ENCODE measurements around the gene RBP2. TPM values are rescaled to one million over a fixed set of nuclear protein-coding genes. Genes with fewer than 3 reads are reported as not detected.
A peak's percentile ranks its signal among the peaks of the same experiment; 100 is the strongest.

Gene RBP2
- total and polyA plus RNA-seq, 2 donors = not detected

DNA sequence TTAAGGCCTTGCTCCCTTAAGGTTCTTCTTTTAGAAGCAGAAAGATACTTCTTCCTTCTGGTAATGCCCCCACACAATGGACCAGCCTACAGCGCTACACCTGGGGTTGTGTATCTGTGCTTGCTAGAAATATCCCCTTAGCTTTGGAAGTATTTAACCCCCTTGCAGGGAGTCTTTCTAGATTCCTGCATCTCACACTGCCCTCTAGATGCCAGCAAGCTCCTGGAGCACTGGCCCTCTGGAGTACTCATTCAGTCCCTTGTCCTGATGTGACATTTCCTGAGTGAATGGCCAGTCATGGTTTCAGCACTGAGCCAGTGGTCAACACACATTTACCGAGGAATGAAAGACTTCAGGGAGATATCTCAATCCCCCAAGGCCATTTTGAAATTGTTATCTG is 30.4 kb upstream of the RBP2 start:
- Histone ChIP-seq H3K27ac (ENCODE audit: low read depth) (no peak overlapping the region), H3K4me1 (ENCODE audit: insufficient read depth) (no peaks in the 10 kb centered on the region), H3K4me3 (ENCODE audit: low read depth, low read length) (no peak overlapping the region), H3K36me3 (ENCODE audit: insufficient read depth) (no peaks in the 10 kb centered on the region)
- WGBS = 44% methylated on average over 2 of the region's 2 CpGs
- no peak for DNase-seq (ENCODE audit: extremely low spot score)

- no peaks in the 10 kb centered on the region for H3K4me1 ChIP-seq (ENCODE audit: insufficient read depth)
- WGBS = 85% methylated on average over 2 of the region's 2 CpGs
- no peak overlapping the region for H3K4me3 ChIP-seq (ENCODE audit: low read depth, low read length)
- H3K27ac ChIP-seq (ENCODE audit: low read depth) = no peak overlapping the region
- DNase-seq (ENCODE audit: extremely low spot score) = no peak
- H3K36me3 ChIP-seq (ENCODE audit: insufficient read depth) = no peaks in the 10 kb centered on the region
Measured at GRCh38 chr3:139505829-139506386, 29.6 kb upstream of the RBP2 start.

GRCh38 chr3:139499536-139499935 is 23.2 kb upstream of the RBP2 start:
- no peak overlapping the region for H3K4me3 ChIP-seq (ENCODE audit: low read depth, low read length)
- H3K27ac ChIP-seq (ENCODE audit: low read depth) = no peak overlapping the region
- no peaks in the 10 kb centered on the region for H3K4me1 ChIP-seq (ENCODE audit: insufficient read depth)
- WGBS = 66% methylated on average over 2 of the region's 2 CpGs
- DNase-seq (ENCODE audit: extremely low spot score) = no peak
- no peaks in the 10 kb centered on the region for H3K36me3 ChIP-seq (ENCODE audit: insufficient read depth)

DNA sequence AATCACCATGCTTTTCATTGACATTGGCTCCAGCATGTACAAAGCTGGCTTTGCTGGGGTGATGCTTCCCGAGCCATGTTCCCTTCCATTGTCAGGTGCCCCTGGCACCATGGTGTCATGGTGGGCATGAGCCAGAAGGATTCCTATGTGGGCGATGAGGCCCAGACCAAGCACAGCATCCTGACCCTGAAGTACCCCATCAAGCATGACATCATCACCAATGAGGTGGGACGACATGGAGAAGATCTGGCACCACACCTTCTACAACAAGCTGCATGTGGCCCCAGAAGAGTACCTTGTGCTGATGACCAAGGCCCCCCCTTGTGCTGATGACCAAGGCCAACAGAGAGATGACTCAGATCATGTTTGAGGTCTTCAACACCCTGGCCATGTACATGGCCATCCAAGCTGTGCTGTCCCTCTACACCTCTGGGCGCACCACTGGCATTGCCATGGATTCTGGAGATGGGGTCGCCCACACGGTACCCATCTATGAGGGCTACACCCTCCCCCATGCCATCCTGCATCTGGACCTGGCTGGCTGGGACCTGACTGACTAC is 17.6 kb upstream of the RBP2 start:
- DNase-seq (ENCODE audit: extremely low spot score) = no peak
- WGBS = 91% methylated on average over 6 of the region's 6 CpGs
- Histone ChIP-seq H3K36me3 (ENCODE audit: insufficient read depth) (no peaks in the 10 kb centered on the region), H3K27ac (ENCODE audit: low read depth) (no peak overlapping the region), H3K4me3 (ENCODE audit: low read depth, low read length) (no peak overlapping the region), H3K4me1 (ENCODE audit: insufficient read depth) (no peaks in the 10 kb centered on the region)

DNA sequence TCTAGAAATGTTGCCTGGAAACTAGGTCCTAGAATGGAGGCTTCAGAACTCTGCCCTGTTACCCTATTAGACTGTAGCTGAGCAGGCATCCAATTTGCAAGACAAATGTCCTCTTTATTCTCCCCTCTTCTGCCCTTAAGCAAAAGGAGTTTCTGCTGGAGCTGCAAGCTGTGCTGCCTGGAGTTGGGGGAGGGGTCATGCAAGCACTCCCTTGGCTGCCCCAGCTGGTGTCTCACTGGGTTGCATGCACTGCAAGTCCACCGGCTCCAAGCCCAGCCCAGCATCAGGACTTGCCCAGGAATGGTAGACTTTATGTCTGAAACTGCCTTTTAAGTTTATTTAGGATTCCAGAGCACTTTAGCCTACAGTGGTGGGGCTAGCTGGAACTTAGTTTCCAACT is 15.7 kb upstream of the RBP2 start:
- Histone ChIP-seq H3K36me3 (ENCODE audit: insufficient read depth) (no peaks in the 10 kb centered on the region), H3K4me3 (ENCODE audit: low read depth, low read length) (no peak overlapping the region), H3K27ac (ENCODE audit: low read depth) (no peak overlapping the region), H3K4me1 (ENCODE audit: insufficient read depth) (no peaks in the 10 kb centered on the region)
- 54% methylated on average over 1 of the region's 1 CpG for WGBS
- DNase-seq (ENCODE audit: extremely low spot score) = no peak

- no peaks in the 10 kb centered on the region for H3K36me3 ChIP-seq (ENCODE audit: insufficient read depth)
- no peak overlapping the region for H3K27ac ChIP-seq (ENCODE audit: low read depth)
- H3K4me3 ChIP-seq (ENCODE audit: low read depth, low read length) = no peak overlapping the region
- peak; percentile 2 for DNase-seq (ENCODE audit: extremely low spot score)
- WGBS = 52% methylated on average over 1 of the region's 1 CpG
- H3K4me1 ChIP-seq (ENCODE audit: insufficient read depth) = no peaks in the 10 kb centered on the region
Measured at GRCh38 chr3:139491027-139491700, 14.8 kb upstream of the RBP2 start.

GRCh38 chr3:139482206-139482605 is 5.9 kb upstream of the RBP2 start:
- no peaks in the 10 kb centered on the region for H3K4me1 ChIP-seq (ENCODE audit: insufficient read depth)
- no peaks in the 10 kb centered on the region for H3K36me3 ChIP-seq (ENCODE audit: insufficient read depth)
- WGBS = 62% methylated on average over 1 of the region's 1 CpG
- no peak for DNase-seq (ENCODE audit: extremely low spot score)
- H3K4me3 ChIP-seq (ENCODE audit: low read depth, low read length) = no peak overlapping the region
- no peak overlapping the region for H3K27ac ChIP-seq (ENCODE audit: low read depth)

DNA sequence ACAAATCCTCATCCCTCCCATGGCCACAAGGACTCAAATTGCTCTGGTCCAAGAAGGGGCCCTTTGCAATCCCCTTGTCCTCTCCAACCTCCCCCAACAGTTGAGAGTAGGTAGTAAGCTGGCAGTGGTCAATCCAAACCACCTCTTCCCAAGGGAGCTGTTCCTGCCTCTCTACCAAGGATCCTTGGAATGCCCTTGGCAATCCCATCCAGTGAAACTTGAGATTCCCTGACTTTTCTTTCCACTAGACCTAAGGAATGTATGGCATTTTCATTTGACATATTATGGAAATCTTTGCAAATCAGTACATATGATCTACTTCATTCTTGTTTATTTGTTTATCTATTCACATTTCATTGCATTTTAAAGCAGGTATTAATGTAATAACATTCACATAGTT is 4.8 kb upstream of the RBP2 start:
- H3K4me3 ChIP-seq (ENCODE audit: low read depth, low read length) = no peak overlapping the region
- H3K27ac ChIP-seq (ENCODE audit: low read depth) = no peak overlapping the region
- H3K4me1 ChIP-seq (ENCODE audit: insufficient read depth) = no peaks in the 10 kb centered on the region
- DNase-seq (ENCODE audit: extremely low spot score) = no peak
- no peaks in the 10 kb centered on the region for H3K36me3 ChIP-seq (ENCODE audit: insufficient read depth)

GRCh38 chr3:139480585-139480984 is 4.3 kb upstream of the RBP2 start:
- Histone ChIP-seq H3K4me1 (ENCODE audit: insufficient read depth) (no peaks in the 10 kb centered on the region), H3K4me3 (ENCODE audit: low read depth, low read length) (no peak overlapping the region), H3K36me3 (ENCODE audit: insufficient read depth) (no peaks in the 10 kb centered on the region), H3K27ac (ENCODE audit: low read depth) (no peak overlapping the region)
- 80% methylated on average over 3 of the region's 3 CpGs for WGBS
- no peak for DNase-seq (ENCODE audit: extremely low spot score)

DNA sequence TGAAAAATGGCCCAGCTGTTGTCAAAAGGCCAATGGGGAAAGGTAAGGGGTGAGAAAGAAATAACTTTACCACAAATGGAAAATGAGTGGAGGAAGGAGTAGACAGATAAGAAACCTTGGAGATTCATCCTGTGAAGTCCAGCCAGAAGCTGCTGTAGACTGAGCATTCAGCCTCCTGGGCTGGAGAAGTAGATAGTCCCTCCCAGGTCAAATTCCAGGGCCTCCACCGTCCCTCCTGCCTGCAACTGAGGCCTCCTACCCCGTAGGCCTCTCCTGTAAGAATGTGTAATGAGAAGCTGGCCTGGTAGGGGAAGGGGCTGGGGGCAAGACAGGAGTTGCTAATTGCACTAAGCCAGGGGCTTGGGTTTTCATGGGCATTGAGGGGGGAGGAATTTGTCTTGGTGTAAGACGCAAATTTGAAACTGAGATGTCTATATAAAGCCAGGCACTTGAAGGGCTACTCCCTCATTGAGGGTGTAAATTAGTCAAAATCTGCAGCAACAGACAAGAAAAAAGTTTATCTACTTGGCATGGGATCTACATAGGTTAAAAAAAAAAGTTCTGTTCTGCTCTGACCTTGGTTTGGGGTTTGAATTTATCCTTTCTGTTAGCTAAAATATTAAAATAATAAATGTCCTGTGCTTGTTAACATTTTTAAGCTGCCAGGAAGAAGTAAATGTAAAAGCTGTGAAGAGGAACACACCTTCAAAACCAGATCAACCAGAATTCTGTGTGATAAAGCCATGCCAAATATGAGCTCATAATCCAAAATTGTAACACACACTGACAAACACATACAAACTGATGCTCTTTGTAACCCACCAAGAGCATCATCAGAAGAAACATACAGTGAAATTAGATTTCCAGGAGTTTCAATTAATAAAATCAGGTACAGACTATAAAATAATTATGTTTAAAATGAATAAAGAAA is 1.7 kb upstream of the RBP2 start:
- H3K36me3 ChIP-seq (ENCODE audit: insufficient read depth) = no peaks in the 10 kb centered on the region
- no peak overlapping the region for H3K4me3 ChIP-seq (ENCODE audit: low read depth, low read length)
- no peak overlapping the region for H3K27ac ChIP-seq (ENCODE audit: low read depth)
- 40% methylated on average over 3 of the region's 3 CpGs for WGBS
- peak; percentile 2 for DNase-seq (ENCODE audit: extremely low spot score)
- H3K4me1 ChIP-seq (ENCODE audit: insufficient read depth) = no peaks in the 10 kb centered on the region

DNA sequence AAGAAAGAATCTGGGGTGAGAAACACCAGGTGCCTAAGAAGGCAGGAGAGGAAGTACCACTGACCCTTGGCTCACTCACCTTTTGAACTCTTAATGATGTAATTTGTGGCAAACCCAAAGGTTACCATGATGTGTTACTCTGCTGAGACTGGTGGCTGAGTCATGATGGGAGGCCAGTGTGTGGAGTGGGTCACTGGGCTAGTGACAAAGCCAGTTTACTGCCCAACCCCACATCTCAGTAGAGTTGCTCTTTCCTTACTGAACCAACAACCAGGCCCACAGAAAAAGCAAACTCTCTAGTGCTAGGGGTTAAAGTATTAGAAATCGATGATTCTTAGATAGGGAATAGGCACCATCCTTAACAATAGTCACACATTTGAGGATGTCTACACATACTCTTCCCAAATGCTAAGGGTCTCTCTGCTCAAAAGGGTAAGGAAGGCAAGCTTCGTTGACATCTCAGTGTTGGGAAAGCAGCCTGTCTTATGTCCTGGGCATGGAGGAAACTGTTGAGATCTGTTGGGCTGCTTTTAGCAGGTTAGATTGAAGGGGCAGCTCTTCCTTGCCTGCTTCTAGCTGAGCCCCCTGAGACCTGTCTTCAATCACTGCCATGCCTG is 3.1 kb downstream of the RBP2 start:
- WGBS = 96% methylated on average over 2 of the region's 2 CpGs
- Histone ChIP-seq H3K4me1 (ENCODE audit: insufficient read depth) (no peaks in the 10 kb centered on the region), H3K36me3 (ENCODE audit: insufficient read depth) (no peaks in the 10 kb centered on the region), H3K27ac (ENCODE audit: low read depth) (no peak overlapping the region), H3K4me3 (ENCODE audit: low read depth, low read length) (no peak overlapping the region)
- no peak for DNase-seq (ENCODE audit: extremely low spot score)

- Histone ChIP-seq H3K4me1 (ENCODE audit: insufficient read depth) (no peaks in the 10 kb centered on the region), H3K27ac (ENCODE audit: low read depth) (no peak overlapping the region), H3K4me3 (ENCODE audit: low read depth, low read length) (no peak overlapping the region), H3K36me3 (ENCODE audit: insufficient read depth) (no peaks in the 10 kb centered on the region)
- WGBS = 85% methylated on average over 3 of the region's 3 CpGs
- DNase-seq (ENCODE audit: extremely low spot score) = no peak
Measured at GRCh38 chr3:139472380-139473010, 3.8 kb downstream of the RBP2 start.

DNA sequence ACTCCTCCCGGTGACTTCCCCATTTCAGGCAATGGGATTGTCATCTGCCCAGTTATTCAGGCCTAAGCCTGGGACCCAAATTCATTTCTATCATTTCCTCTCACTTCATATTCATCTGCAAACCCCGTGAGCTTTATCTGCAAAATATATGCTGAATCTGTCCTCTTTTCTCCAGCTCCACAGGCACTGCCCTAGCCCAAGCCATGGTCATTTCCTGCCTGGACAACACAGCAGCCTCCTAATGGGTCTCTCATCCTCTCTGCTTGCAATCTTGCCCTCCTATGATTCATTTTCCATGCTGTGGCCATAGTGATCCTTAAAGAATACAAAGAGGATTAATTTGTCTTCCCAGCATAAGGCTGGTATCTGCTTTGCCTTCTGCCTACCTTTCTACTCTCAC is 6.1 kb downstream of the RBP2 start:
- H3K4me1 ChIP-seq (ENCODE audit: insufficient read depth) = no peaks in the 10 kb centered on the region
- no peaks in the 10 kb centered on the region for H3K36me3 ChIP-seq (ENCODE audit: insufficient read depth)
- DNase-seq (ENCODE audit: extremely low spot score) = no peak
- no peak overlapping the region for H3K27ac ChIP-seq (ENCODE audit: low read depth)
- H3K4me3 ChIP-seq (ENCODE audit: low read depth, low read length) = no peak overlapping the region
- 87% methylated on average over 2 of the region's 2 CpGs for WGBS

Data from urinary bladder (tissue), 4 donors.